Measurements from ENCODE around the gene ADAMTS9. TPM values are rescaled to one million over a fixed set of nuclear protein-coding genes. Genes with fewer than 3 reads are reported as not detected.

The ADAMTS9 gene
- total and polyA plus RNA-seq, 10 donors, result 9.1 to 112 (median 34.8) TPM

- intact Hi-C loops (cut with DNase I; ENCODE audit: low total_unique reads), result no loop called here
- DNase-seq, result no peak
- TF ChIP-seq CTCF (IDR thresholded peaks at IDR 0.05 in 8 of 11, conservative IDR thresholded peaks at IDR 0.05 in 3 of 11), result no peak
- TF ChIP-seq POLR2A (IDR thresholded peaks at IDR 0.05), result no peak
- TF ChIP-seq POLR2AphosphoS5 (IDR thresholded peaks at IDR 0.05), result no peak
- no peaks in the 10 kb centered on the region for H3K36me3 ChIP-seq
- no peak overlapping the region for H3K4me3 ChIP-seq
- H3K27me3 ChIP-seq (replicated peaks in 1 of 7), result peaks cover 0 to 43% (median 0%) of the 10 kb centered on the region in 7 donors
- H3K9me3 ChIP-seq, result peaks cover 0 to 4% (median 0%) of the 10 kb centered on the region in 8 donors
- no peak overlapping the region for H3K27ac ChIP-seq
- 83 to 90% (median 84%) methylated on average over 8 of the region's 8 CpGs for WGBS, 5 donors
- H3K4me1 ChIP-seq, result peaks cover 0 to 9% (median 0%) of the 10 kb centered on the region in 6 donors
Measured at GRCh38 chr3:64506255-64506654, 181.5 kb downstream of the ADAMTS9 start.

GRCh38 chr3:64505419-64505818 lies 182.4 kb downstream of the ADAMTS9 start:
- Histone ChIP-seq H3K9me3 (peaks cover 0 to 4% (median 0%) of the 10 kb centered on the region in 8 donors), H3K27ac (no peak overlapping the region), H3K4me3 (no peak overlapping the region), H3K36me3 (no peaks in the 10 kb centered on the region), H3K27me3 (replicated peaks in 1 of 7) (peaks cover 0 to 51% (median 0%) of the 10 kb centered on the region in 7 donors), H3K4me1 (peaks cover 0 to 9% (median 0%) of the 10 kb centered on the region in 6 donors)
- TF ChIP-seq POLR2A (IDR thresholded peaks at IDR 0.05) (no peak), POLR2AphosphoS5 (IDR thresholded peaks at IDR 0.05) (no peak), CTCF (IDR thresholded peaks at IDR 0.05 in 8 of 11, conservative IDR thresholded peaks at IDR 0.05 in 3 of 11) (no peak)
- no peak for DNase-seq
- WGBS, 5 donors, result 7 to 12% (median 9%) methylated on average over 7 of the region's 7 CpGs
- intact Hi-C loops (cut with DNase I; ENCODE audit: low total_unique reads), result no loop called here

GRCh38 chr3:64502284-64502683 lies 185.5 kb downstream of the ADAMTS9 start:
- Histone ChIP-seq H3K27me3 (replicated peaks in 1 of 7) (peaks cover 0 to 54% (median 0%) of the 10 kb centered on the region in 7 donors), H3K4me1 (peaks cover 0 to 9% (median 0%) of the 10 kb centered on the region in 6 donors), H3K36me3 (no peaks in the 10 kb centered on the region), H3K27ac (no peak overlapping the region), H3K4me3 (no peak overlapping the region), H3K9me3 (peaks cover 0 to 3% (median 0%) of the 10 kb centered on the region in 8 donors)
- WGBS, 5 donors, result 67 to 96% (median 87%) methylated on average over 1 of the region's 1 CpG
- intact Hi-C loops (cut with DNase I; ENCODE audit: low total_unique reads), result no loop called here
- no peak for DNase-seq
- TF ChIP-seq POLR2AphosphoS5 (IDR thresholded peaks at IDR 0.05) (no peak), POLR2A (IDR thresholded peaks at IDR 0.05) (no peak), CTCF (IDR thresholded peaks at IDR 0.05 in 8 of 11, conservative IDR thresholded peaks at IDR 0.05 in 3 of 11) (no peak)

- intact Hi-C loops (cut with DNase I; ENCODE audit: low total_unique reads), result no loop called here
- TF ChIP-seq CTCF (IDR thresholded peaks at IDR 0.05 in 8 of 11, conservative IDR thresholded peaks at IDR 0.05 in 3 of 11) (no peak), POLR2A (IDR thresholded peaks at IDR 0.05) (no peak), POLR2AphosphoS5 (IDR thresholded peaks at IDR 0.05) (no peak)
- Histone ChIP-seq H3K36me3 (no peaks in the 10 kb centered on the region), H3K27ac (no peak overlapping the region), H3K4me1 (peaks cover 0 to 9% (median 0%) of the 10 kb centered on the region in 6 donors), H3K4me3 (no peak overlapping the region), H3K9me3 (no peaks in the 10 kb centered on the region), H3K27me3 (replicated peaks in 1 of 7) (peaks cover 0 to 62% (median 0%) of the 10 kb centered on the region in 7 donors)
- DNase-seq, result no peak
- WGBS, 5 donors, result 55 to 64% (median 60%) methylated on average over 8 of the region's 8 CpGs
Measured at GRCh38 chr3:64501298-64501906, 186.4 kb downstream of the ADAMTS9 start.
